ENCODE results near the gene ITLN2.
"Not testable (repeated sequence)": the region's sequence is repeated elsewhere in the genome, so short reads cannot be mapped to it uniquely, and the experiment has no call there.

Gene ITLN2

DNA sequence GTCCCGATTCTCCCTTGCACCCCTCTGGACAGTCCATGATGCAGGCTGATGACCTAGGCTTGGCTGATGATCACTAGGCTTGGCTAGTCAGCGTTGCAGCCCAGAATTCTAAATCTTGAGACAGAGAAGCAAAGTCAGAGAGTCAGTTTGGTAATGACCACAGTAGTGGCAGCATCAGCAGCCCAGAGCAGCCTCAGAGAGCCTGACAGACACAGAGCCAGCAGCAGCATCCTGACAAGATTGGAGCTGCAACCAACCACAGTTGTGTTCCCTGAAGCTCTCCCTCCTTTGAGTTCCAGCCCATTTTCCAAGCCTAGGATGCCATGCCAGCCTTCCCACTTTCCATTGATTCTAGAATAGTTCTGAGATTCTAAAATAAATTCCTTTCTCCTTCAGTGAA, 52.8 kb downstream of the ITLN2 start:
- no peak for TF ChIP-seq CTCF (IDR thresholded peaks at IDR 0.05; ENCODE audit: low read depth, low read length)
- H3K4me3 ChIP-seq (ENCODE audit: low read depth, low read length) = no peak overlapping the region

DNA sequence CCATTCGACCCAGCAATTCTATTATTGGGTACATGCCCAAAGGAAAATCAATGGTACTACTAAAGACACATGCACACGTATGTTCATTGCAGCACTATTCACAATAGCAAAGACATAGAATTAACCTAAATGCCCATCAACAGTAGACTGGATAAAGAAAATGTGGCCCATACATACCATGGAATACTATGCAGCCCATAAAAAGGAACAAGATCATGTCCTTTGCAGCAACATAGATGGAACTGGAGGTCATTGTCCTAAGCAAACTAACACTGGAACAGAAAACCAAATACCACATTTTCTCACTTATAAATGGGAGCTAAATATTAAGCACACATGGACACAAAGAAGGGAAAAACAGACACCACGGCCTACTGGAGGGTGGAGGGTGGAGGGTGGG, 53.9 kb downstream of the ITLN2 start:
- H3K4me3 ChIP-seq (ENCODE audit: low read depth, low read length) = not testable (repeated sequence)

Data from WI38 (cell line).